ENCODE data around the gene GJA3. TPM values are rescaled to one million over a fixed set of nuclear protein-coding genes. Genes with fewer than 3 reads are reported as not detected.

GJA3 gene
- total and polyA plus RNA-seq, 10 of the 15 experiments (the other 5 are each of a cell fraction or from before 2014, with no cell fraction given): 0.03 to 0.11 (median 0.04) TPM; not detected in 5

DNA sequence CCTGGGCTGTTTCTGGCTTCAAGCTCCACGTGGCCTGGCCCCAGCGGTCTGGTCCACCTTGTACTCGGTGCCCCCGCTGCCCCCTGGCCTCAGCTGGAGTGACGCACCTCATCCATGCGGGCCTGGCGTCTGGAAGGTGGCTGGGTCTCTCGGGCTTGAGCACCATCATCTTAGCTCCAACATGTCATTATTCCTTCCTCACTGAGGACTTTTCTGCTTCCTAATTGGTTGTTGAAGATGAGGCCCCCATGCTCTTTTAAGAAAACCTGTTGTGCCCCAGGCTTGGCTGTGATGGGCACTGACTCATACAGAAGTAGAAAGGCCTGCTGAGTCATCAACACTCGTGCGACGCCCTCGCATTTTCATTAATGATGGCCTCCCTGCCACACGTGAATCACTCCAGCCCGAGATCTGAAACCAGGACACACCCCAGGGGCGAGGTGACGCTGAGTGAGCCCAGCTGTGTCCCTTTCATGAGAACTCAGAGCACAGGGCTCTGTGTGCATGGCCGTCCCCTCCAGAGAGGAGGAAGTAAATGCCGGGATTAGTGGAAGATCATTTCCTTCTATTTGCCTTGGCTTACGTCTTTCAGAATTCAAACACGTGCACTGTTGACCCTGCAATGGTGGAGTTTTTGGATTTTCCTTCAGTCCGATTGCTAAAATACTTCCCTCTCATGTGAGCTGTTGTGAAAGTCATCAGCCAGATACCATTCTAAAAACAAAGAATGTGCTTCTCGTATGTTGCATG, 14.0 kb upstream of the GJA3 start (continued):
- TF ChIP-seq ZNF622 (IDR thresholded peaks at IDR 0.05): no peak
- TF ChIP-seq SIN3A (IDR thresholded peaks at IDR 0.05; ENCODE audit: low read depth, low read length): no peak
- TF ChIP-seq POLR2AphosphoS2 (IDR thresholded peaks at IDR 0.05; ENCODE audit: low read depth, low read length): no peak
- 0 out of 2 replicates have a peak, but pooled peaks have one; percentile 15 for TF ChIP-seq IKZF1 (conservative IDR thresholded peaks at IDR 0.05)
- TF ChIP-seq ASH2L (IDR thresholded peaks at IDR 0.05; ENCODE audit: borderline replicate concordance, low read depth): no peak
- TF ChIP-seq NFIC (IDR thresholded peaks at IDR 0.05; ENCODE audit: low read depth, low read length): no peak
- TF ChIP-seq BHLHE40 (IDR thresholded peaks at IDR 0.05; ENCODE audit: borderline replicate concordance in 1 of 2, low read depth in 2 of 2, low read length in 1 of 2): peak; percentile 87 to 95
- 0 out of 2 replicates have a peak, but pooled peaks have one; percentile 16 for TF ChIP-seq RUNX3 (IDR thresholded peaks at IDR 0.05; ENCODE audit: low read length)

GRCh38 chr13:20173116-20173746, 12.4 kb upstream of the GJA3 start:
- no peaks in the 10 kb centered on the region for H3K27me3 ChIP-seq (replicated peaks in 1 of 2; ENCODE audit: control insufficient read depth in 2 of 2, insufficient read depth in 2 of 2, low read length in 1 of 2)
- H3K4me1 ChIP-seq (ENCODE audit: control insufficient read depth, insufficient read depth, low read length): peaks cover 8% of the 10 kb centered on the region
- 37% methylated on average over 8 of the region's 8 CpGs for WGBS (ENCODE audit: insufficient coverage, insufficient replicate concordance, low lambda C conversion rate, missing lambda C conversion rate)
- no peak overlapping the region for H3K9ac ChIP-seq (ENCODE audit: control insufficient read depth, insufficient read depth, low read length)
- H3K27ac ChIP-seq (ENCODE audit: control insufficient read depth, insufficient read depth): no peak overlapping the region
- no peak for ATAC-seq
- no peaks in the 10 kb centered on the region for H3K36me3 ChIP-seq (ENCODE audit: control insufficient read depth in 2 of 2, insufficient read depth in 2 of 2, low read length in 1 of 2)
- H2AFZ ChIP-seq (ENCODE audit: control insufficient read depth, low read depth, low read length): no peak overlapping the region
- BruUV-seq (replicated peaks): no TSS peak
- H3K79me2 ChIP-seq (ENCODE audit: control insufficient read depth, insufficient read depth, low read length): no peaks in the 10 kb centered on the region
- no peak for DNase-seq (ENCODE audit: low read depth, low spot score)
- ChIA-PET CTCF (no interaction called here), RAD21 (ENCODE audit: unreplicated experiment) (no interaction called here), SMC1A (ENCODE audit: uncharacterized antibody, unreplicated experiment) (no interaction called here), POLR2A (no interaction called here)
- intact Hi-C loops (cut with micrococcal nuclease; ENCODE audit: unreplicated experiment) (no loop called here), in situ Hi-C loops (cut with MboI) (no loop called here)
- no peak overlapping the region for H3K4me3 ChIP-seq
- no peaks in the 10 kb centered on the region for H3K9me3 ChIP-seq (replicated peaks; ENCODE audit: control insufficient read depth, insufficient read depth, low read length)
- no peaks in the 10 kb centered on the region for H4K20me1 ChIP-seq (ENCODE audit: control insufficient read depth, insufficient read depth)
- no peak overlapping the region for H3K4me2 ChIP-seq (ENCODE audit: control insufficient read depth, insufficient read depth)
- no peak for FAIRE-seq
- TF ChIP-seq EGR1 (IDR thresholded peaks at IDR 0.05; ENCODE audit: borderline replicate concordance in 1 of 2, low read depth in 2 of 2, low read length in 2 of 2): 0 out of 3 replicates have a peak, but pooled peaks of 1 of the 2 experiments have one; percentile 33
- TF ChIP-seq, protein P1, sequence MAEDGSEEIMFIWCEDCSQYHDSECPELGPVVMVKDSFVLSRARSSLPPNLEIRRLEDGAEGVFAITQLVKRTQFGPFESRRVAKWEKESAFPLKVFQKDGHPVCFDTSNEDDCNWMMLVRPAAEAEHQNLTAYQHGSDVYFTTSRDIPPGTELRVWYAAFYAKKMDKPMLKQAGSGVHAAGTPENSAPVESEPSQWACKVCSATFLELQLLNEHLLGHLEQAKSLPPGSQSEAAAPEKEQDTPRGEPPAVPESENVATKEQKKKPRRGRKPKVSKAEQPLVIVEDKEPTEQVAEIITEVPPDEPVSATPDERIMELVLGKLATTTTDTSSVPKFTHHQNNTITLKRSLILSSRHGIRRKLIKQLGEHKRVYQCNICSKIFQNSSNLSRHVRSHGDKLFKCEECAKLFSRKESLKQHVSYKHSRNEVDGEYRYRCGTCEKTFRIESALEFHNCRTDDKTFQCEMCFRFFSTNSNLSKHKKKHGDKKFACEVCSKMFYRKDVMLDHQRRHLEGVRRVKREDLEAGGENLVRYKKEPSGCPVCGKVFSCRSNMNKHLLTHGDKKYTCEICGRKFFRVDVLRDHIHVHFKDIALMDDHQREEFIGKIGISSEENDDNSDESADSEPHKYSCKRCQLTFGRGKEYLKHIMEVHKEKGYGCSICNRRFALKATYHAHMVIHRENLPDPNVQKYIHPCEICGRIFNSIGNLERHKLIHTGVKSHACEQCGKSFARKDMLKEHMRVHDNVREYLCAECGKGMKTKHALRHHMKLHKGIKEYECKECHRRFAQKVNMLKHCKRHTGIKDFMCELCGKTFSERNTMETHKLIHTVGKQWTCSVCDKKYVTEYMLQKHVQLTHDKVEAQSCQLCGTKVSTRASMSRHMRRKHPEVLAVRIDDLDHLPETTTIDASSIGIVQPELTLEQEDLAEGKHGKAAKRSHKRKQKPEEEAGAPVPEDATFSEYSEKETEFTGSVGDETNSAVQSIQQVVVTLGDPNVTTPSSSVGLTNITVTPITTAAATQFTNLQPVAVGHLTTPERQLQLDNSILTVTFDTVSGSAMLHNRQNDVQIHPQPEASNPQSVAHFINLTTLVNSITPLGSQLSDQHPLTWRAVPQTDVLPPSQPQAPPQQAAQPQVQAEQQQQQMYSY (CRISPR knock-in tag; IDR thresholded peaks at IDR 0.05): no peak

All from GM12878 (cell line).